Neuronal stem cell (in vitro differentiated cells): ENCODE data around the gene VGLL4.

Source experiments
- DNase-seq: peaks from one replicate; pipeline ENCODE4 v3.0.0-alpha.2; 2013; ENCODE audit warnings: low spot score
- H2AFZ ChIP-seq: one replicate; pipeline ENCODE4 v1.6.1; 2013; ENCODE audit warnings: mild to moderate bottlenecking, low read length, inconsistent platforms
- H2AK5ac ChIP-seq: 2 replicates; pipeline ENCODE4 v1.6.1; 2013; ENCODE audit warnings: low read depth, mild to moderate bottlenecking, inconsistent platforms, low read length, moderate library complexity, mixed read lengths
- H2BK120ac ChIP-seq: 2 replicates; pipeline ENCODE4 v1.6.1; 2013; ENCODE audit warnings: low read depth, mild to moderate bottlenecking, inconsistent platforms, low read length, moderate library complexity, mixed read lengths
- H2BK12ac ChIP-seq: one replicate; pipeline ENCODE4 v1.6.1; 2013; ENCODE audit warnings: low read length, inconsistent platforms
- H2BK15ac ChIP-seq: 2 replicates; pipeline ENCODE4 v1.6.1; 2013; ENCODE audit warnings: mild to moderate bottlenecking, low read length, inconsistent platforms, mixed read lengths
- H2BK5ac ChIP-seq: one replicate; pipeline ENCODE4 v1.6.1; 2013; ENCODE audit warnings: inconsistent platforms, mild to moderate bottlenecking, low read length, moderate library complexity
- H3K14ac ChIP-seq: one replicate; pipeline ENCODE4 v1.6.1; 2013; ENCODE audit warnings: low read length, inconsistent platforms
- H3K18ac ChIP-seq: 2 replicates; pipeline ENCODE4 v1.6.1; 2013; ENCODE audit warnings: low read length, inconsistent platforms
- H3K23ac ChIP-seq: 2 replicates; pipeline ENCODE4 v1.6.1; 2013; ENCODE audit warnings: low read depth, mild to moderate bottlenecking, mixed read lengths, low read length, inconsistent platforms; ENCODE audit not compliant: poor library complexity
- H3K27ac ChIP-seq: replicated peaks from 3 replicates; pipeline ENCODE4 v1.5.1; 2013; ENCODE audit warnings: low read length, inconsistent platforms
- H3K27me3 ChIP-seq, 3 experiments: 2 replicates each; pipeline ENCODE4 v1.6.1; 2013; ENCODE audit warnings: low read length in 3 of 3, mild to moderate bottlenecking in 2 of 3, inconsistent platforms in 1 of 3, low read depth in 1 of 3, mixed read lengths in 1 of 3, moderate library complexity in 1 of 3; ENCODE audit not compliant: control insufficient read depth in 3 of 3, insufficient read depth in 3 of 3
- H3K36me3 ChIP-seq, 2 donors: replicated peaks in 1 of 2; 2 replicates each; pipeline ENCODE4 v1.6.1; 2013; ENCODE audit warnings: low read length in 2 of 2; ENCODE audit not compliant: control insufficient read depth in 2 of 2, insufficient read depth in 2 of 2
- H3K4ac ChIP-seq: 2 replicates; pipeline ENCODE4 v1.6.1; 2013; ENCODE audit warnings: inconsistent platforms, mild to moderate bottlenecking, low read length, moderate library complexity
- H3K4me1 ChIP-seq, 2 donors: 1 replicate in 1 of 2; 2 replicates in 1 of 2; pipeline ENCODE4 v1.6.1; 2013; ENCODE audit warnings: low read length in 2 of 2, low read depth in 1 of 2; ENCODE audit not compliant: control insufficient read depth in 2 of 2, insufficient read depth in 1 of 2
- H3K4me2 ChIP-seq: one replicate; pipeline ENCODE4 v1.6.1; 2013; ENCODE audit warnings: mild to moderate bottlenecking, low read length, inconsistent platforms; ENCODE audit not compliant: insufficient read depth, poor library complexity, severe bottlenecking
- H3K4me3 ChIP-seq, 2 donors: 2 replicates each; pipeline ENCODE4 v1.5.1; 2013; ENCODE audit warnings: low read length in 2 of 2, mild to moderate bottlenecking in 2 of 2, inconsistent platforms in 1 of 2, moderate library complexity in 1 of 2
- H3K79me1 ChIP-seq: one replicate; pipeline ENCODE4 v1.6.1; 2013; ENCODE audit warnings: low read depth, mild to moderate bottlenecking, inconsistent platforms, low read length, moderate library complexity
- H3K9ac ChIP-seq: one replicate; pipeline ENCODE4 v1.6.1; 2013; ENCODE audit warnings: mild to moderate bottlenecking, low read depth, low read length, inconsistent platforms; ENCODE audit not compliant: poor library complexity
- H3K9me3 ChIP-seq, 2 donors: replicated peaks in 1 of 2; 2 replicates each; pipeline versions ENCODE3 to v1.6.1; 2013; ENCODE audit warnings: low read length in 2 of 2, mild to moderate bottlenecking in 2 of 2, inconsistent platforms in 1 of 2, low read depth in 1 of 2, mixed read lengths in 1 of 2, moderate library complexity in 1 of 2; ENCODE audit not compliant: control insufficient read depth in 2 of 2, insufficient read depth in 1 of 2
- H4K8ac ChIP-seq: one replicate; pipeline ENCODE4 v1.6.1; 2013; ENCODE audit warnings: low read depth, mild to moderate bottlenecking, inconsistent platforms, low read length, moderate library complexity
- H4K91ac ChIP-seq: one replicate; pipeline ENCODE4 v1.6.1; 2013; ENCODE audit warnings: low read length, low read depth, mild to moderate bottlenecking, inconsistent platforms; ENCODE audit not compliant: poor library complexity
- WGBS, 2 donors: extraction: QIAGEN DNeasy Blood & Tissue Kit; methylation state at CpG; one replicate each; pipeline ENCODE4 v1.1.7; 2013; ENCODE audit warnings: missing lambda C conversion rate in 2 of 2, mixed read lengths in 1 of 2; ENCODE audit not compliant: insufficient read length in 2 of 2, insufficient replicate concordance in 1 of 2; ENCODE audit errors: extremely low coverage in 2 of 2; 5-methylcytosine and 5-hydroxymethylcytosine counted together

VGLL4 gene

DNA sequence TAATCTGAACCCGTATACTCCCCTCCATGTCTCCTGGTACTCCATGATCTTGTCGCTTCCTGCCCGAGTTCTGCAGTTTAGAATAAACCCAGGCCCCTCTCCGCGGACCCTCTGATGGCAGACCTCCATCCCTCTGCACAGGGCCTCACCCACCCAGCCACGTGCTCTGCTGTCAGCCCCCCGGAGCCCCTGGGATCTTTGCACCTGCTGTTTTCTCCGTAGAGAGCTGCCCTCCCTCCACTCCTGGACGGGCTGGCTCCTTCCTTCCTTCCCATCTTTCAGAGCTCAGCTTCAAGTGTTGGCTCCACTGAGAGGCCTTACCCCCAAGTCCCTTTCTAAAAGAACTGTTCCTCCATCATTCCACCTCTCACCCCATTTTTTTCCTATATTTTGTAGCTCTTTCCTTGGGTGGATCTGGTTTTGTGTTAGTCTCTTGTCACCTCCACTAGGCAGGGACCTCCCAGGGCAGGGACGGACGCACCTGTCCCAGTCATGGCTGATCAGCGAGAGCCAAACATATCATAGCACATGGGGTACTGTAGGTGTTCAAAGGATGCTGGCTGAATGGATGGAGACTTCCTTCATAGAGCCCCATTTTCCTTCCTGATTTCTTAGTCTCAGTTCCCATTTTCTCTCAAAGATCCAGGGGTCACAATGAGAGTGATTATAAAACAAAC, 106.6 kb downstream of the VGLL4 start:
- H3K23ac ChIP-seq: no peak overlapping the region
- H3K4me3 ChIP-seq: no peak overlapping the region
- peaks cover 7 to 12% of the 10 kb centered on the region in 2 donors for H3K4me1 ChIP-seq
- H3K9ac ChIP-seq: no peak overlapping the region
- H3K14ac ChIP-seq: no peak overlapping the region
- H2BK5ac ChIP-seq: no peak overlapping the region
- WGBS, 2 donors: no CpG with 5 or more reads among the region's 12 CpGs
- no peak overlapping the region for H2BK120ac ChIP-seq
- H3K9me3 ChIP-seq: no peaks in the 10 kb centered on the region
- no peak overlapping the region for H4K91ac ChIP-seq
- no peak overlapping the region for H3K4me2 ChIP-seq
- H3K79me1 ChIP-seq: no peaks in the 10 kb centered on the region
- H2AFZ ChIP-seq: no peak overlapping the region
- no peak for DNase-seq
- no peak overlapping the region for H2BK12ac ChIP-seq
- H3K27me3 ChIP-seq: no peaks in the 10 kb centered on the region
- no peak overlapping the region for H3K27ac ChIP-seq
- no peak overlapping the region for H3K4ac ChIP-seq
- H3K36me3 ChIP-seq: no peaks in the 10 kb centered on the region
- no peak overlapping the region for H2BK15ac ChIP-seq
- no peak overlapping the region for H2AK5ac ChIP-seq
- H4K8ac ChIP-seq: no peak overlapping the region
- no peak overlapping the region for H3K18ac ChIP-seq

DNA sequence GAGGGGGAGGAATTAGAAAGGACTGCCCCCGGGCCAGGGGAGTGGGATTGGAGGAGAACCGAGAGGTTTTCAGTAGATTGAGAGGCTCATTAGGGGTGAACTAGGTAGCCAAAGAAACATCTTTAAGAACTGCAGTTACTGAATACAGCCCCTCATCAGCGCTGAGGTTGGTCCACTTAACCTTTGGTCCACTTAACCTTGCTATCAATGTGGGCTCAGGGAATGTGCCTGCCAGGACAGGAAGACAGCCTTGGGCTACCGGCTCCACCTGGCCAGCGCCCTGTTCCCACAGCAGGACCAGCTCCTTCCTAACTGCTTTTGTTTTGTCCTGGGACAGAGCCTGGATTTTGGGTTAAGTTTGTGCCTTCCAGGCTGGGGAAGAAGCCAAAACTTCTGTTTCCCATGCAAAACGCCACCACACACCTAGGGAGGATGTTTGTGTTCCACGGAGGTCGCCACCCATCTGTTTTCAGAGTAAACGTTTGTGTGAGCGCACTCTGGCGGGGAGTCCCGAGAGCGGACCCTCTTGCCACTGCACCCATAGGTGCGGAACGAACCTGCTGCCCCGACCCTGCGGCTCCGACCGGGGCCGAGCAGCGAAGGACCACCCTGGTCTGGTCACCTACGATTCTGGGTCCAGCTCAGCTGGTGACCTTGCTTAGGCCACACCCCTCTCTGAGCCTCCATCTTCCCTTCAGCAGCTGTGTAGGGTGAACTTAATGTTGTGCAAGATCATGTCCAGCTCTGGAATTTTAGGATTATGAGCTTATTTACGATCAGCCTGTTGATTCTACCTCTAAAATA, 107.4 kb downstream of the VGLL4 start:
- Histone ChIP-seq H3K14ac (no peak overlapping the region), H3K79me1 (no peaks in the 10 kb centered on the region), H3K23ac (no peak overlapping the region), H3K4ac (no peak overlapping the region), H3K4me1 (peaks cover 7 to 12% of the 10 kb centered on the region in 2 donors), H3K9me3 (no peaks in the 10 kb centered on the region), H3K4me3 (no peak overlapping the region), H2AK5ac (no peak overlapping the region), H3K36me3 (no peaks in the 10 kb centered on the region), H2BK15ac (no peak overlapping the region), H3K27ac (no peak overlapping the region), H3K4me2 (no peak overlapping the region), H3K9ac (no peak overlapping the region), H2BK5ac (no peak overlapping the region), H3K27me3 (no peaks in the 10 kb centered on the region), H2BK120ac (no peak overlapping the region), H2BK12ac (no peak overlapping the region), H4K8ac (no peak overlapping the region), H3K18ac (no peak overlapping the region), H4K91ac (no peak overlapping the region), H2AFZ (no peak overlapping the region)
- no peak for DNase-seq
- no CpG with 5 or more reads among the region's 23 CpGs for WGBS, 2 donors

DNA sequence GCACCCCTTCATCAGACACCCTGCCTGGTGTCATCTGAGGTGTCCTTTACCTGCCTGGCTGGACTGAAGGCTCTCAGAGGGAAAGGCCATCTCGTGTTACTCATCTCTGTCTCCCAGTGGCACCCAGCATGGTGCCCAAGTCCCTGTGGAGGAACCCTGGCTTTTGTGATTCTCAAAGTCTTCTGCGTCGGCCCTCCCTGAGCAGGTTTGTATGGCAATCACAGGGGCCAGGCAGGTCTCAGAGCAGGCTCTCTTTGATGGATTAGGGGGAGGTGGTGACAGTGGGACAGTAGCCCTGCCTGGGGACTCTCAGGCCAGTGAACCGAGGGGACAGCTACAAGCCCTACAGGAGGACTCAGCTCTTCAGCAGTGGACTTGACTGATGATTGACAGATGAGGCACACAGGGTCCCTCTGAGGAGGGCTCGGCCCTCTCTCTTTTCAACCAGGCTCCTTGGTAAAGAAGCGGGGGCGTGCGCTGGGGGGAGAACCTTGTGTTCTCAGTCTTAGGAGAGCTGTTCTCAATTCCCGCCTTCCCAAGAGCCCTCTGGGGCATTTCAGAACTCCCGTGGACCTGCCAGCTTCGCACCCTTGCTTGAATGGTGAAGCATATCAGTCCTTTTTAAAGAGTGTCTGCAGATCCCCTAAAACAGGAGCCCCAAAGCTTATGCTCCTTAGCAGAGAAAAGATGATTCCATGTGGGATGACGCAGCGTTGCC, 108.3 kb downstream of the VGLL4 start:
- DNase-seq: no peak
- Histone ChIP-seq H3K79me1 (no peaks in the 10 kb centered on the region), H4K8ac (no peak overlapping the region), H3K9me3 (no peaks in the 10 kb centered on the region), H3K4ac (no peak overlapping the region), H3K9ac (no peak overlapping the region), H3K4me3 (no peak overlapping the region), H2AK5ac (no peak overlapping the region), H3K27ac (no peak overlapping the region), H3K18ac (no peak overlapping the region), H3K27me3 (no peaks in the 10 kb centered on the region), H2BK15ac (no peak overlapping the region), H2BK12ac (no peak overlapping the region), H4K91ac (no peak overlapping the region), H3K23ac (no peak overlapping the region), H3K14ac (no peak overlapping the region), H2BK120ac (no peak overlapping the region), H2AFZ (no peak overlapping the region), H3K4me2 (no peak overlapping the region), H3K4me1 (peaks cover 7 to 12% of the 10 kb centered on the region in 2 donors), H3K36me3 (no peaks in the 10 kb centered on the region), H2BK5ac (no peak overlapping the region)
- WGBS, 2 donors: no CpG with 5 or more reads among the region's 13 CpGs

DNA sequence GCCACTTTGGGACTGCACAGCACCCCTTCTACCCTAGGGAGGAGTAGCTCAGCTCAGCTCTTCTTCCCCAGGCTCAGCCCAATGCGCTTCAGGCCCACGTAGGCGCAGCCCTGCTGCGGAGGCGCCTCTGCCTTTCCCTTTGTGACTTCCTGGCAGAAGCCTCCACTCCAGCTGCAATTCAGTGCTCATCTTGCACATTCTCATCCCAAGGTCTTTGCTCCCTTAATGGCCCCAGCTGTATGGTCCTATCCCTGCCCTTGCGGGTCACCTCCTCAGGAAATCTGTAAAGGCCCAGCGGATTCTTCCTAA, 109.0 kb downstream of the VGLL4 start:
- Histone ChIP-seq H3K4ac (no peak overlapping the region), H4K8ac (no peak overlapping the region), H2AK5ac (peak overlapping the region; percentile 70), H3K4me1 (peaks cover 7 to 18% of the 10 kb centered on the region in 2 donors), H3K79me1 (no peaks in the 10 kb centered on the region), H2BK15ac (no peak overlapping the region), H3K4me3 (no peak overlapping the region), H3K9me3 (peaks cover 0 to under 1% of the 10 kb centered on the region in 2 donors), H2BK5ac (no peak overlapping the region), H2BK12ac (no peak overlapping the region), H4K91ac (no peak overlapping the region), H3K27me3 (no peaks in the 10 kb centered on the region), H3K18ac (peak overlapping the region; percentile 29), H3K23ac (no peak overlapping the region), H3K9ac (no peak overlapping the region), H2AFZ (no peak overlapping the region), H2BK120ac (no peak overlapping the region), H3K4me2 (no peak overlapping the region), H3K14ac (no peak overlapping the region), H3K36me3 (no peaks in the 10 kb centered on the region), H3K27ac (no peak overlapping the region)
- DNase-seq: no peak
- no CpG with 5 or more reads among the region's 7 CpGs for WGBS, 2 donors
